GM19023 (cell line): ENCODE measurements around the gene CPA5.
"Not testable (repeated sequence)": the region's sequence is repeated elsewhere in the genome, so short reads cannot be mapped to it uniquely, and the experiment has no call there.

Experiments
- ATAC-seq: cut with Tn5 transposase; IDR thresholded peaks from one replicate; pipeline ENCODE4 v1.9.1; 2021; ENCODE audit warnings: mild to moderate bottlenecking, moderate library complexity; ENCODE audit not compliant: unreplicated experiment

CPA5 gene, protein sequence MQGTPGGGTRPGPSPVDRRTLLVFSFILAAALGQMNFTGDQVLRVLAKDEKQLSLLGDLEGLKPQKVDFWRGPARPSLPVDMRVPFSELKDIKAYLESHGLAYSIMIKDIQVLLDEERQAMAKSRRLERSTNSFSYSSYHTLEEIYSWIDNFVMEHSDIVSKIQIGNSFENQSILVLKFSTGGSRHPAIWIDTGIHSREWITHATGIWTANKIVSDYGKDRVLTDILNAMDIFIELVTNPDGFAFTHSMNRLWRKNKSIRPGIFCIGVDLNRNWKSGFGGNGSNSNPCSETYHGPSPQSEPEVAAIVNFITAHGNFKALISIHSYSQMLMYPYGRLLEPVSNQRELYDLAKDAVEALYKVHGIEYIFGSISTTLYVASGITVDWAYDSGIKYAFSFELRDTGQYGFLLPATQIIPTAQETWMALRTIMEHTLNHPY

DNA sequence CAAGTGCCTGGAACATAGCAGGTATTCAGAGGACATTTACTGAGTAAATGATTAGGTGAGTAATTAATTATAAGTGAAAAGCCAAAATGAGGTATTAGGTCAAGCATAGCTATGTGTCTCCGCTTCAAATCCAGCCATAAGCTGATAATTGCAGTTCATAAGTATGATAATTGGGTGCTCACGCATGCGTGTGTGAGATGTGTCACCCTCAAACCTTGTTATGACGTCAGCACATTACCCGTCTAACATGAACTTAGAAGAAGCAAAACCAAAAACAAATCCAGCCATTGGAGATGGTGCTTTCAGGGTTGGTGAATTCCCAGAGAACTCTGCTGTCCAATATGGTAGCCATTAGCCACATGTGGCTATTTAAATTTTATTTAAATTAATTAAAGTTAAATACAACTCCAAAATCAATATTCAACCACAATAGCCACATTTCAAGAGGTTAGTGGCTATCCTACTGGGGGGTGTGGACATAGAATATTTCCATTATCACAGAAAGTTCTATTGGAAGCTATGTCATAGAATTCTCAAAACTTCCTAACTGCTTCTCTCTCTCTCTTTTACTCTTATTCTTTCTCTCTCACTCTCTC is at the start of gene CPA5:
Gene CPA5, plus strand, starts transcription at position 546 of the 596 bp plus-strand sequence. CDS start 1,670 bp downstream, outside the sequence.
- ATAC-seq = no peak

DNA sequence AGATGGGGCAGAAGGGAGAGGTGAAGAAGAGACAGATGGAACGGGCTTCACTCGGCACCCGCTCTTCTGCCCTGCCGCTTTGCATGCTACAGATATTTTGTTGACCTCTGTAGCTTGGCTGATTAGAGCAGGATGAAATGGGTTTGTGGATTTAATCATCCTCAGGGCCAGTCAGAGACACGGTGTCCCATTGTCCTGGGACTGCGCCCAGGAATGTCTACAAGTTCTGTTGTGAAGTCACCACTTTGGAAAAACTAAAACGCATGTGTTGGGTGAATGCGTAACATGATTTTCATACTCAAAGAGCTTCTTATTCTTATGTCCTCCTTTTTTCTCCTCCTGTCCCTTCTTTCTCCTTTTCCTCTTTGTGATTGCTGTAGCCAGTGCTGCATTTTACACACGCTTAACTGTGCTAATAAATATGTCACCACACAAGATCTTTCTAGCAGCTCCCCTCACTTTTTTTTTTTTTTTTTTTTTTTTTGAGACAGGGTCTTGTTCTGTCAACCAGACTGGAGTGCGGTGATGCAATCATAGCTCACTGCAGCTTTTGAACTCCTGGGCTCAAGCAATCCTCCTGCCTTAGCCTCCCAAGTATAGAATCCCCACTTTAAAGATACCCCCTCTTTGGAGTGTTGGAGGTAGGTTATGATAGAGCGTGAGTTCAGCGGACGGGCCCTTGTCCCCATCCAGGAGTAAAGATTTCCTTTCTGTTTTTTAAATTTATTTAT is 48.2 kb upstream of the CPA5 start:
- no peak for ATAC-seq

DNA sequence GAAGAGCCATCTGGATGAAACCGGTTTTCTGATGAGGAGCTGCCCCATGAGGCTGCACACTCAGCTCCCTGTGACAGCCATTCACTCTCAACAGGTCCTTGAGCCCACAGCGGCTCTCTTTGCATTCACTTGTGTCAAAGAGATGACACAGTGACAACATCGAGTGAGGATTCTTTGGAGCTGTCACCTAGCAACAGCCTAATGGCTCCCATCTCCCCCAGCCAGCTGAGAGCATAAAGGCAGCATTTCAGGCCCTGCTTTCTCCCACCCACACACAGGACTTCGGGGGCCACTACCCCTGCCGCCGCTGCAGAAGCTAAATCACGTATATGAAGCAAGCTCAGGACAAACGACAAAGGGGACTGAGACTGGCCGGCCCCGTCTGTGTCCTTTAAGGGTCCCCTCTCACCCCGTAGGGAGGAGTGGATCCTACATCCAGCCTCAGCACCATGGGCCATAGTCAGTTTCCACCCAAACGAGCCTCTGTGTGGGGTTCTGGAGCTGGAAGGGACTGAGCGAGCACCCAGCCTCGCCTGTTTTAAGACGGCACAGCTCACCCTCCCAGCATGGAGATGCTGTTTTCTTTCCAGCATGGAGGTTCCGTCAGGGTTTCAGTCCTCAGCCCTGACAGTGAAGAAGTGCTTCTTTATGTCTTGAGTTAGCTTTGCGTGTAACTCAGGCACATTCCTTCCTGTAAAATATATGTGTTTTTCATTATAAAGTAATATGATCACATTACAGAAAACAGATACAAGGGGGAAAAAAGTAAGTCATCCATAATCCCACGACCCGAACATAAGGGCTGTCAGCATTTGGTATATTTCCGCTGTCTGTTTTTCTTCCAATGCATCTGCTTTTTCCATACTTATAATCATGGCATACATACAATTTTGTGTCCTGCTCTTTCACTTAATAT is 46.7 kb upstream of the CPA5 start:
- no peak for ATAC-seq

DNA sequence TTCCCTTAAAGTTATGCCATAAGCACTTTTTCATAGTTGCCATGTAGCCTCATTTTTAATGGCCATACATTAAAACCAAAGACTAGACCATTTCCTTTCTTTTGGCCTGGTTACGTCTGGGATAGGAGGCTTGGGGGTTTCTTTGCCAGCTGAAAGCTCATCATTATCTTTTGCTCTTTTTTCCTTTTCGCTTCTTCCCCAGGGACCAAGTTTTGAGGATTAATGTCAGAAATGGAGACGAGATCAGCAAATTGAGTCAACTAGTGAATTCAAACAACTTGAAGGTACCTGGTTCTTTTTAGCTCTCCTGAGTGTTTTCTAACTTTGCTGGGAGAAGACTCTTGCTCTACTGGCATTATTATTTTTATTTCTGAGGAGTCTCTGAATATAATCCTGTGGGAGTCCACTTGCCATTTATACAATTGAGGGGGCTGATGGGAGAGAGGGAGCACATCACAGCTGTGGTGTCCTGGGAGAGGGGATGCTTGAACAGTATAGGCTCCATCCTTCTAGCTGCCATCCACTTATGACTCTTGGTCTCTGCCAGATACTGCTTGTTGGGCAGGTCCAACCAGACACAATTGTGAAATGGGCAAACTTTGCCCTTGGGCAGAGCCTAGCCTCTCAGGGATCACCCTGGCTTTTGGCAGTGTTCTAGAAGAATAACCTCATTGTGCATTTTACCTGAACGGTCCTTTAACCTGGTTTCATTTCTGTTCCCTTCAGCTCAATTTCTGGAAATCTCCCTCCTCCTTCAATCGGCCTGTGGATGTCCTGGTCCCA is 45.9 kb upstream of the CPA5 start:
- no peak for ATAC-seq

DNA sequence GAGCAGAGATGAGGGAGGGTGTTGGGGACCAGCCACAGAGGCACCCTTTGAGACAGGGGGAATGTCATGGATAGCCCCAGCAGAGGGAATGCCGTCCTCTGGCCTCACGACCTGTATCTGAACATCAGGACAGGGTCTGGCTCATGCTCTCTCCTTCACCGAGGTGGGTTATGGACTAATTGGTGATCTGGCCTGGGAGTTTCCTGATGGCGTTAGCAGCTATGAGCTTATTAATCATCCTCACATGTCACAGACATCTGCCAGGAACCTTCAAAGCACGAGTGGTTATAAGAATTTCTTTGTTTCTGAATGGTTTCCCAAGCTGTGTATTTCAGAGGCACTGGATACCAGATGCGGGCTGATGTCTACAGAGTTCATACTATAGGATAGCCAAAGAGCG is 44.8 kb upstream of the CPA5 start:
- ATAC-seq = no peak

DNA sequence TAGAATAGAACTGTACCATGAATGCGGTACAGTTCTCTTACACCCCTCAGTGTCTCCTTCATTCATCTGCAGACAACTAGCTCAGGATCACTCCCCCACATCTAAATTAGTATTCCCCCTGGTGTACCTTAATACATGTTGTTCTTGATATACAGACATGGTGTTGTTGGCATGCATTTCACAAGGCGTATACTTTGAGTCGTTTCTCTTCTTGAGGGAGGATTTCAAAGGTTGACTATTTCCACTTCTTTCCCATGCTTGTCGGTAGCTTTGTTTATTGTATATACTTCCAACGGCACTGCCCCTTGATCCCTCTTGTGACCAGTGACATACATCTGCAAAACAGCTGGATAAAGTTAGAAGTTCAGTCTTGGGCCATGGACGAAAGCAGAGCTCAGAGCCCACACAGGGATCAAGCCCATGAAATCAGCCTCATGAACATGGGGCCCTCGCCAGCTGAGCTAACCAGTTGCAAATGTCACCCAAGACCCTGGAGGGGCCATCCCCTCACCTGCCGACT is 43.1 kb upstream of the CPA5 start:
- ATAC-seq = no peak

DNA sequence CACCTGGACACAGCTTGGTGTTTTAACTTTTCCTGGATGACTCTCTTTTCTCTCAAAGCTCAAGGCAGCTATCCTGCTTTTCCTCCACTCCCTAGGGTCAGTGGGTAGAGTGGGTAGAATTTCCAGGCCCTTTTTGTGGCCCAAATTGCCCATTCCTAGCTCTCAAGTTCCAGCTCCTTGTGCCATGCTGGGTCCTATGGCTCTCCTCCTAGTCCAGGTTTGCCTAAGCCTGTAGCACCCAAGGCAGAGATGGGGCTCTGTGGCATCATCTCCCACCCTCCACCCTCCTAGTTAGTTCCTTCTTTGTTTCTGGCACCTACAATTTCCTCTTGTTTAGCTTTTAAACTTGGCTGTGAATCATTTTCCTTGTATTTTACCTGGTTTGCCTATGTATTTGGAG is 42.0 kb upstream of the CPA5 start:
- ATAC-seq = no peak

DNA sequence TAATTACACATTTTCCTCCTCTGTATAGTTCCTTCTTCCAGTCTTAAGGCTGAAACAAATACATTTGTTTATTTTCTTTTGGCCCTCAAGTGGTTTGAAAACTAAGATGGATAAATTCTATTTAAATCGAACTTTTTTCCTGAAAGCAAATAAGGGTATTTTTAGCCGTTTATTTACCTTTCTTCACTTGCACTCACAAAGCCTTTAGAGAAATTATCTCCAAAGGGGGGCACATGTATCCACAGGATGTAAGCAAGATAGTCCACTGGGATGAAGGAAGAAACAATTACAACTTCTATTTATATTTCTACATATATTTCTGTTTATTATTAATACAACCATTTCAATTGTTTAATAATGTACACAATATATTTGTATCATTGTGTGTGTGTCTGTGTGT is 41.5 kb upstream of the CPA5 start:
- no peak for ATAC-seq

DNA sequence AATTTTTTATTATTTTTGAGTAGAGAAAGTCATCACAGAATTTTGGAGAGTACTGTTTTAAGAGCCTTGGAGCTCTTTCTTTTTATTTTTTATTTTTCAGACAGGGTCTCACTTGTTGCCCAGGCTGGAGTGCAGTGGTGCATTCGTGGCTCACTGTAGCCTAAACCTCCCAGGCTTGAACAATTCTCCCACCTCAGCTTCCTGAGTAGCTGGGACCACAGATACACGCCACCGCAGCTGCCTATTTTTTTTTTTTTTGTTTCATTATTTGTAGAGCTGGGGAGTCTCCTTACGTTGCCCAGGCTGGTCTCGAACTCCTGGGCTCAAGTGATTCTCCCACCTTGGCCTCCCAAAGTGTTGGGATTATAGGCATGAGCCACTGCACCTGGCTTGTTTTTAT is 41.1 kb upstream of the CPA5 start:
- no peak for ATAC-seq

DNA sequence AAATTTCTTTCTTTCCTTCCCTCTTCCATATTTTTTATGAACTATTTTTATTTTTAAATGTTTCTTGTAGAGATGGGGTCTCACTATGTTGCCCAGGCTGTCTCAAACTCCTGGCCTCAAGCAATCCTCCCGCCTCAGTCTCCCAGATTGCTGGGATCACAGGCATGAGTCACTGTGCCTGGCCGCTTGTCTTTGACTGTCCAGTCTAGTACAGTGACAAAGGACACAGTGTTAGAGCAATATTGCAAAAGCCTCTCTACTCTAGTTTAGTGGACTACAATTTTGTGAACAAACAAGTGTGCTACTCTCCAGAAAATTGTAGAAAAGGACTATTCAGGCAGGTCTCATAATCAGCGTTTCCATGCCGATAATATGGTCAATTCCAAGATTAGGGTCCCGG is 40.6 kb upstream of the CPA5 start:
- no peak for ATAC-seq

DNA sequence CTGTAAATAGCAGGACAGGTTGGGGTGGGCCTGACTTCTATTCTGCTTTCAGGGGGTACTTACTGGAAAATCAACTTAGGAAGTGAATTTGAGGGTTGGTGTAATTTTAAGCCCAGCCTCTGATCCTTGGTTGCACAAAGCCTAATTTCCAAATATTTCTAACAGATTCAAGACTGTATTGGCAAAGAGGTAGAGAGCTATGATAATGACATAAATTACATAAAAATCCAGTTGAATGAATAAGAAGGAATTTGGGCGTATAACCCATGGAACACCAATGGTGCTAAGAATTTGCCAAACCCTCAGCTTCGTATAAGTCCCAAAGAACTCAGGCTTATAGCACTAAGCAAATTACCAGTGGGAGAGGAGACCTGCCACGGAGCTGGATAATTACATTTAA is 39.7 kb upstream of the CPA5 start:
- ATAC-seq = no peak

DNA sequence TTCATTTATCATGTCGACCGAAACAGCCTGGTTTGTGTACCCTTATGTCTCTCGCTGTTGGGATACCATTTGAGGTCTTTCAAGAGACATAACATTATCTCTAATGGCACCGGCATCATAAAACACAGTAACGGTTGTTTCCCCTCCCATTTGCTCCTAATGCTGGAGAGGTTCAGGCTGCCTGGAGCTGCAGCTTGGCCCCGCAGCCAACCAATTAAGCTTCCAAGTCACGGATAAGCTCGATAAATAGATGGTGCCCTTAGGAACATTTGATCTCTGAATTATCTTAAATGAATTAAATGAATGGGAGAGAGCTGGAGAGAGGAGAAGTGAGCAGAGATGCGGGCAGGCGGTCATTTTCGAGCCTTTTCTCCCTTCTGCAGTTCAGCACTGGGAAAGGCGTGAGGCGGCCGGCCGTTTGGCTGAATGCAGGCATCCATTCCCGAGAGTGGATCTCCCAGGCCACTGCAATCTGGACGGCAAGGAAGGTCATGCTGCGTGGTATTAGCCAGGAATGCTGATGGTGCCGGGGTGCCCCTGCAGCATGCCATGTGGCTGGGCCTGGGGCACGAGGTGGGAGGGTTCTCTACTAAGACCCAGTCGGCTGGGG is 39.1 kb upstream of the CPA5 start:
- no peak for ATAC-seq

DNA sequence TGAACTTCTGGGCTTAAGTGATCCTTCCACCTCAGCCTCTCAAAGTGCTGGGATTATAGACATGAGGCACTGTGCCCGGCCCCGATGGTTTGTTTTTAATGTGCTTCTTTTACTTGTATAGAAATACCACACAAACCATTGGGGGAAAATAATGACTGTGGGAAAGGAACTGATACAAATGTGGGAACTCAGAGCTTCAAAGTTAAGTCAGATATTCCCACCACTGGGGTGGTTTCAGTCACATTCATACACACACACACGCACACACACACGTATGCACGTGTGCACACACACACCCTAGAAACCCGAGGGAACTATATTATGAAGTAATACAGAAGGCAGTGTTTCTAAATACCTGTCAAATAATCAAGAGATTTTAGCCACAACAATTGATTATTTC is 34.6 kb upstream of the CPA5 start:
- ATAC-seq = no peak

DNA sequence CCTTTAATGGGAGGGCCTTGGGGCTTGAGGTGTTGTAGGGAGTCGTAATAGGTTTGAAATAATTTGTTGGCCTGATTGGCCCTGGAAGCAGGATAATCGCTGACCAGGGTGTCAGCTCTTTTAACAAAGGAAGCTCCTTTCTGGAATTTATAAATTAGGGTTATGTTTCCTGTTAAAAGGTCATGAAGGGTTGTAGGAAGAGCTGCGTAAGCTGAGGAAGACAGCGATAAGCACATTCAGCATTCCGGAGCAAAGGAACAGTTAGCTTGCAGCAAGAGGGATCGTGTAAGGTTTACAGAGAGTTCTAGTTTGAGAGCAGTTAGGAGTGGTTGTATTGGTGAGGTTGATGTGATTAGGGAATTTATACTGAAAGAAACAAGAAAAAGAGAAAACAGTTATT is 30.3 kb upstream of the CPA5 start:
- ATAC-seq = no peak

DNA sequence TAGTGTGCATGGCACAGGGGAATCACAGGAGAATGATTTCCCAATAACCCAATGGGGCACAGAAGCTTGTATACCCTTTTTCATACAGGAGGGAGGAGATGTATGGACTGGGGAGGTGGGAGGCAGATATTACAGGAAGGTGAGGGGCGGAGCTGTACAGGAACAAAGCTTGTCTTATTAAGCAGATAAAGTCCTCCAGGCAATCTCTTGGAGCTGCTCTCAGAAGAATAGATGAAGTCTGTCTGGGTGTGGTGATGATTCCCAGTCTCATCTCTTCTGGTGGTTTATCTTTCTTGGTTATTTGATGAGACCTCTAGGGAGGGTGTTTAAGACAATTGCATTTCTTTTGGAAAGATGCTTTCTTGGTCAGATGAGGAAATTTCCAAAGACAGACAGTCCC is 25.1 kb upstream of the CPA5 start:
- no peak for ATAC-seq

DNA sequence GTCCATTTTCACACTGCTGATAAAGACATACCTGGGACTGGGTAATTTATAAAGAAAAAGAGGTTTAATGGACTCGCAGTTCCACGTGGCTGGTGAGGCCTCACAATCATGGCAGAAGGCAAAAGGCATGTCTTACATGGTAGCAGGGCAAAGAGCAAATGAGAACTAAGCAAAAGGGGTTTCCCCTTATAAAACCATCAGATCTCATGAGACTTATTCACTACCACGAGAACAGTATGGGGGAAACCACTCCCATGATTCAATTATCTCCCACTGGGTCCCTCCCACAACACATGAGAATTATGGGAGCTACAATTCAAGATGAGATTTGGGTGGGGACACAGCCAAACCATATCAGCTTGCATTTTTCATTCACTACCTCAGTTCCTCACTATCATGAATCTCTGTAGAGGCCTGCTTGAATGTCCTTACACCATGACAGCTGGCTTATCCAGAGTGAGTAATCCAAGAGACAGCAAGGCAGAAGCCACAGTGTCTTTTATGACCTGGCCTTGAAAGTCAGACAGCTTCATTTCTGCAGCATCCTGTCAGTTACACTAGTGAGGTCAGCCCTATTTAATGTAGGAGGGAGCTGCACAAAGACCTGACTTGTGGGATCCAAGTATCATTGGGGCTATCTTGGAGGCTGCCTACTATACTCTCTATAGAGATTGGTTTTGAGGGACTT is 22.9 kb upstream of the CPA5 start:
- not testable (repeated sequence) for ATAC-seq

DNA sequence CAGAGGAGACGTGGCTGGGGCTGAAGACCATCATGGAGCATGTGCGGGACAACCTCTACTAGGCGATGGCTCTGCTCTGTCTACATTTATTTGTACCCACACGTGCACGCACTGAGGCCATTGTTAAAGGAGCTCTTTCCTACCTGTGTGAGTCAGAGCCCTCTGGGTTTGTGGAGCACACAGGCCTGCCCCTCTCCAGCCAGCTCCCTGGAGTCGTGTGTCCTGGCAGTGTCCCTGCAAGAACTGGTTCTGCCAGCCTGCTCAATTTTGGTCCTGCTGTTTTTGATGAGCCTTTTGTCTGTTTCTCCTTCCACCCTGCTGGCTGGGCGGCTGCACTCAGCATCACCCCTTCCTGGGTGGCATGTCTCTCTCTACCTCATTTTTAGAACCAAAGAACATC is 22.0 kb upstream of the CPA5 start:
- no peak for ATAC-seq

DNA sequence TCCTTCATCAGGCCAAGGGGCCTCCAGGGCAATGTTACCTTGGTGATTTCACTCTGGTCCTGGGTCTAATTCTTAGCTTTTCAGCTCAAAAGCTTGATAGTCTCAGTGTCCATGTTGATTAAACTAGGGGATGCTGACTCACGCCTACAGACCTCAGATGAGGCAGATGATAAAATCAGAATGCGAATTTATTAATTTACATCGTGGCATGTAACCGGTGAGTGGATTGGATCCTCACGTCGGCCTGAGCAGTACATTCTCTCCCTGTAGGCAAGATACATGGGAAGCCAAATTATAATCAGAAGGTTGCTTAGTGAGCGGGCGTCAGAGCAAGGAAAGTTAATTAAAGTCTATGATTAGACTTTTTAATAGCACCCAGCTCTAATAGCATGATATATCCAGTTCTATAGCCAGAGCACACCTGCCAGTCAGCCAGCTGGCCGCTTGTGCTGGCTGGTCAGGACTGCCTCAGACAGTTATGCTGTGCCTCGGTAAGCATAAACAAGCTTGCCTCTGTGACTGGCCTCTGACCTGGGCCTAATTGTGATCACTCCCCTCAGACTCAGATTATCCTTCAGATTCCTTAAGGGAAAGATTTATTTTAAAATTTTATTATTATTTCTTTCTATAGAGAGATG is 20.2 kb upstream of the CPA5 start:
- no peak for ATAC-seq
